Cerebellar cortex (tissue), 1 donor: ENCODE data around the gene HAUS5.

ENCODE experiments used
- DNase-seq: peaks from one replicate; pipeline ENCODE4 v3.0.0-alpha.2; 2015; ENCODE audit warnings: low spot score

Gene HAUS5

DNA sequence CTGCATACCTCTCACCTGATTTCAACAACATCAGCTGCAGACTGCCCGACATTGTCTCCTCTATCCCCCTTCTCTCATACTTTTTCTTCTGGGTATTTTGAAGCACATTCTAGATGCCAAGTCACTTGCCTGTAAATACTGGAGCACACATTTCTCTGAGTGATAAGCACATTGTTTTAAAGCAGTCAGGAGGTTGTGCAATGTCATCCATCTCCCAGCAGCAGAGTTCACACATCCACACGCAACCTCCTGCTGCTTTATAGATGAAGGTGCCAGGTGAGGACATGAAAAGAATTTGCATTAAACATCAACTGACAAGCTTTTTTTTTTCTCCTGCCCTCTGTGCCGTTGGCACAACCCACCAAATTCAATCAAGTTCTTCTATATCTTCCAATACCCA lies 59.3 kb downstream of the HAUS5 start:
- DNase-seq: no peak

DNA sequence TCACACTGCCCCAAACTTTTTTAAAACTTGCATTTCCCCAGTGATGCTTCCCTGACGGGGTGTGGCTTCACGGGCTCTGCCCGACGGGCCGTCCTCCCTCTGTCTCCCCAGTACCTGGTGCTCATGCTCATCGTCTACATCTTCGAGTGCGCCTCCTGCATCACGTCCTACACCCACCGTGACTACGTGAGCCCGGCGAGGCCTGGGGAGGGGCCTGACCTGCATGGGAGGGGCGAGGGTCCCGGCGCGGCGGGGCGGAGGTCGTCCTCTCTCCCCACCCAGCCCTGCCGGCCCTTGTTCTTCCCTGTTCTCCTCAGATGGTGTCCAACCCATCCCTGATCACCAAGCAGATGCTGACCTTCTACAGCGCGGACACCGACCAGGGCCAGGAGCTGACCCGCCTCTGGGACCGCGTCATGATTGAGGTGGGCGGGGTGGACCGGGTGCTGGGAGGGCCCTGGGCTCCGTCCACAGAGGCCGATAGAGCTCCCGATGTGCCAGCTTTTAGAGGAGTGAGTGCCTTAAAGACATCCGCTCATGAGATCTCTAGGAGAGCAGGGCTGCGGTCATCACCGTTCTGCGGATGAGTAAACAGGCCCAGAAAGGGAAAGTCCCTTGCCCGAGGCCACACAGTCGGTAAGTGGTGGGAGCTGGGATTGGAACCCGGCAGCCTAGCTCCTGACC lies 60.7 kb downstream of the HAUS5 start:
- no peak for DNase-seq
